Umbilical cord (tissue), 2 donors: ENCODE results near the gene HTRA2. TPM values are rescaled to one million over a fixed set of nuclear protein-coding genes. Genes with fewer than 3 reads are reported as not detected.
"Not testable (repeated sequence)": the region's sequence is repeated elsewhere in the genome, so short reads cannot be mapped to it uniquely, and the experiment has no call there.

Experiments
- DNase-seq: peaks from one replicate; pipeline ENCODE4 v3.0.0-alpha.2; 2015; ENCODE audit warnings: low spot score
- total RNA-seq: library from RNA; depleted of rRNA; stranded (reverse); fragments of >200 nt; gene quantifications from one replicate; pipeline ENCODE4 v1.2.3, GENCODE V29; 2014; ENCODE audit warnings: low replicate concordance; ENCODE audit not compliant: insufficient read depth

Gene HTRA2
- total RNA-seq, 1 donor from 2014 or later = 49.4 TPM

DNA sequence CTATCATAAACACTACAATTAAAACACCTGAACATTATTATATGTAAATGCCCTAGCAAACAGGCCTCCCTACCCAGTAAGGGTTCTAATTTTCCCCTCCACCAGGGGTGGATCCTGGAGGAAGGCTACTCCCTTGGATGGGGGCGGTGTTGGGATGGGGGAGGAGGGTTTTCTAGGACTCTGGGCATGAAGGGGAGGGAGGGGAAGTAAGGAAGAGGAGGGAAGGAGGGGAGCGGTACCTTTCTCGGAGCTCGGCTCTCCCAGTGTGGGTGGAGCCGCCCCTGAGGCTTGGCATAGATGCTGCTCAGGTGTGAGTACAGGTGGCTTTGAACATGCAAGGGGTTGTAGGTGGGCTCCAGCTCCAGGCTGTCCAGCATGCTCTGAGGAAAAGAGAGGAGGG is 30.2 kb downstream of the HTRA2 start:
- no peak for DNase-seq

DNA sequence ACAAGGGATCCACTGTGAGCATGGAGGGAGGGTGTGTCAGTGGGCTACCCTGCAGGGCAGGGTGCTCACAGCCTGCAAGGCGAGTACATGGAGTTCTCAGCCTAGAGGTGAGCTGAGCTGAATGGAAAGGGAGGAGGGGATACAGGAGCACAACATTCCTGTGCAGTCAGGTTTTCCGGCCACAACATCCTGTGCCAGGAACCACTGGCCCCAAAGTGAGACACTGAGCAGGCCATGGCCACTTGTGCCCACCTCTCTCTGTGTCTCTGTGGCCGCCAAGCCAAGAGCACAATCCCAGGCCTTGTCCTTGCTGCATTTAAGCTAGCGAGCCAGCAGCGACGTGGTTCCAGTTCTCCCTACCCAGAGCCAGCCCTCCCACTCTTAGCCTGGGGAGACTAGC is 30.9 kb downstream of the HTRA2 start:
- no peak for DNase-seq

DNA sequence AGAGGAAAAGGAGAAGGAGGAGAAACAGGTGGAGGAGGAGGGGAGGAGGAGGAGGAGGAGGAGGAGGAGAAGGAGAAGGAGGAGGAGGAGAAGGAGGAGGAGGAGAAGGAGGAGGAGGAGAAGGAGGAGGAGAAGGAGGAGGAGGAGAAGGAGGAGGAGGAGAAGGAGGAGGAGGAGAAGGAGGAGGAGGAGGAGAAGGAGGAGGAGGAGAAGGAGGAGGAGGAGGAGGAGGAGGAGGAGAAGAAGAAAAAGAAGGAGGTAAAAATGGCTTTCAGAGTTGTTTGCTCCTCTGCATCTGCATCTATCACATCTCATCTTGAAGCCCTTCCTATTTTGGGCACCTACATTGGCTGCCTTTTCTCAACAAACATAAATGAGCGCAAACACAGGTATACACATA is 31.3 kb downstream of the HTRA2 start:
- DNase-seq = not testable (repeated sequence)

DNA sequence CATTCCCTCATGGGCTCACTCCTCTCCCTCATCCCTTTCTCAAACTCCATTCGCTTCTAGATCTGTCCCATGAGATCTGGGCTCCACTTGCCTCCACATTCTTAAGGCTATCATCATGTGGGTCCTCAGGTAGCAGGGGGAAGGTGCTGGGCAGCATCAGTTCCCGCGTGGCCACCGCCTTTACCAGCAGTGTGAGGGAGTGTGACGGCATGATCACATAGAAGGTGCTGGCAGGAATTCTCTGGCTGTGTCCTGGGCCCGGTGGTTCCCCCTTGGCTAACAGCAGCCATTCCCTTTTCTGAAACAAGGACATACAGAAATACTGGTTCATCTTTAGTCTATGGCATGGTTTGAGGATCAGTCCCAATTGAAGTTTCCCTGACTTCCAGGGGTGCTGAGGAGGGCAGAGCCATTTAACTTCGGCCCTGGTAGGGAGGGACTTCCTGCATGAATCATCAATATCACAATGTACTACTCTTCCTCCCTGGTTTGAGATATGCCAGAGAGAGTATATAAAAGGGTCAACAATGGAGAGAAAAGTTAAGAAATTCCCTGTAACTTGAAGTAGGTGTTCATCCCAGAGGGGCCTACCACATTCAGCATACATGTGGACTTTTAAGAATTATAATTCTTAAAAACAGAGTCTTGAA is 32.5 kb downstream of the HTRA2 start:
- no peak for DNase-seq

DNA sequence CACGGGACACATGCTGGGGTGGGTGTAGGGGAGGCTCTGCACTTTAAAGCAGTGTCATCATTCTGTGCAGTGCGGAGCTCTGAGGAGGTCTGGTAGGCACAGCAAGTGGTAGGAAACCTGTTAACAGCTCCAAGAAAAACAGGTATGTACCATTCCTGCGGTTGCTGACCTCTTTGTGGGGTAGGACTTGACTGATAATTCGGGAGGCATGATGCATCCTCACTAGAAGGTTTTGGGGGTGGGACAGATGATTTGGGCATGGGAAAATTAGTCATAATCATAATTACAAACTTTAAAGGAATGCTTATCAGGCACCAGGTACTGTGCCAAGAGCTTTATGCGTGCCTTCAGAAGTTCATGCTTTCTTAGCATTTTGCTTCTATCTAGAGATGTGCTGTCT is 34.5 kb downstream of the HTRA2 start:
- DNase-seq = no peak

DNA sequence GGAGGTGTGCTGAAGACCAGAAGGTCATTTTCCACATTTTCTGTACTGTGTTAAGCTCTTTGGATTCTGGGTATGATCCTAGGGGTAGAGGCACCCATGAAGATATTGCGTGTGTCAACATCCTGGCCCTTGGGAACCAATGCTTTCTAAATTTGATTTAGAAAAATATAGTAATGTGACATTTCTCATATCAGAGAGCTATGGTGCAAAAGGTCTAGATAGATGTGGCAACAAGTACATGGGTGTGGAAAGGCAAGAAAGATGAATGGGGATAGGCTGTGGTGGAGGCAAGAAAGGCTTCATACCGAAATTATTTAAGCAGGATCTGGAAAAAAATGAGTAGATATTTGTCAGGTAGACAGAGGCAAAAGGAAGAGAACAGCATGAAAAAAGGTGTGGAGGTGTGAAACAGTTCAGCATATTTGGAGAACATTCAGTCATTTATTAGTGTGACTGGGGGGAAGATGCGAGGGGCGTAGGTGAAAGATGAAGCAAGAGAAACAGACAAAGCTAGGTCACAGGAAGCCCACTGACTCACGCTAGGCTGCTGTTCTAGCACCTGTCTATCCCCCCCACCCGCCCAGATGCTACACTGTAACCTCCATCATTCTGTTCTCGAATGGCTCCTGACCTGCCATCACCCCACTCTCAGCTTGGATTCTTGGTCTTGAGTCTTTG is 36.5 kb downstream of the HTRA2 start:
- no peak for DNase-seq

DNA sequence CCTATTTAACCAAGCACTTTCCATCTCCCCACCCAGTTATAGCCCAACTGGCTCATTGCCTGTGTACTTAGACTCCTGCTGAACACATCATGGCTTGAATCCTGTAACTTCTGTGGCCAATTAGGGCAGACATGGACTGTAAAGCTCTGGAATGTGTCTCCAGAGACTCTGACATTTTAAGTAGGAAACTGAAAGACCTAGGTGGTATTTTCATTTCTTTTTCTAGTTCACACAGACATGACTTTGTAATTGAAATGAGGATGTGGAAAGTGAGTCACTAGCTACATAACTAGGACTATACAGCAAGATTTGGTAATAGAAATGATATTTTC is 37.0 kb downstream of the HTRA2 start:
- DNase-seq = peak; percentile 21

DNA sequence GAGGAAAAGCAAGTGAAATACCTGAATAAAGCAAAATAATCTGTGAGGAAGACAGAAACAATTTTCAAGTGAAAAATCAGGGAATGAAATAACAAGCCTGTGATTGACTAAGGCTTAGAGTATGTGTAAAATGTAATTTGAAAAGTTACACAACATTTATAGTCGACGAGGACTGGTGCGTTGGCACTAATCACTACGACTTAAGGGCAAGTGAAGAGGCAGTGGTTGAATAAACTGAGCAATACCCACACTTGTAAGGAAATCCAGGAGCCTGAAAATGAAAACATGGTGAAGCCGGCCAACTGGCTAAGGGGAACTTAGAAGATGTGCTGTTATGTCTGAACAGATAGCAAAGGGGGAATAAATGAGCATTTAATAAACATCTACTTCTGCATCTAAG is 38.1 kb downstream of the HTRA2 start:
- no peak for DNase-seq

DNA sequence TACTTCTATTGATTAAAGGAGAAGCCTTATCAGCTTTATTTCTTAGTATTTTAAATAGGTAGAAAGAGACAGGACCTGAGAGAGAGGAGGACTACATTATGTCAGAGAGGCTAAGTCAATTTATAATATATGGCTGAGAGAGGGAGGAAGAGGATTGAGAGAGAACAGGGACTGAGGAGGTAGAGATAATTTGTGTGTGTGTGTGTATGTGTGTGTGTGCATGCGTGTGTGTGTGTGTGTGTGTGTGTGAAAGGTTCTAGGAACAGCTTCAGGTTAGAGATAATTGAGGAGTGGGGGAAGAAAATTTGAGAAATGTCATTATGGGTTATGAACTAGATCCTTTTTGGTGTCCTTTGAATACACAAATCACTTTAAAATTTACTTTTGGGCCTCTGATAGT is 40.0 kb downstream of the HTRA2 start:
- DNase-seq = no peak

DNA sequence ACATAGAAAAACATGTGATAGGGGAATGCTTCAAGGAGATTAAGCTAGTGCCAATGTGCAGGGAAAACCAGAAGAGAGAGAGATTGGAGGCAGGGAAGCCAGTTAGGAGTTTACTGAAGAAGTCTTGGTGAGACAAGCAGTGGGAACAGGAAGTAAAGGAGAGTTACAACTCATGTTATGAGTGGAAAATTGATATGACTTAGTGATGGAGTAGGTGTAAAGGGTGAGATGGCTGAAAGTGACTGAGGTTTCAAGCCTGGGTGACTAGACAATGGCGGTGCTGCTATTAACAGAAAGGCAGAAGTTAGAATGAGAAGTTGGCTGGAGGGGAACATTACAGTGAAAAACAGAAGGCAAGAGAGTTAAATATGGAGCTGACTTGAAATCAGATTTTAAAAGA is 41.3 kb downstream of the HTRA2 start:
- DNase-seq = no peak

DNA sequence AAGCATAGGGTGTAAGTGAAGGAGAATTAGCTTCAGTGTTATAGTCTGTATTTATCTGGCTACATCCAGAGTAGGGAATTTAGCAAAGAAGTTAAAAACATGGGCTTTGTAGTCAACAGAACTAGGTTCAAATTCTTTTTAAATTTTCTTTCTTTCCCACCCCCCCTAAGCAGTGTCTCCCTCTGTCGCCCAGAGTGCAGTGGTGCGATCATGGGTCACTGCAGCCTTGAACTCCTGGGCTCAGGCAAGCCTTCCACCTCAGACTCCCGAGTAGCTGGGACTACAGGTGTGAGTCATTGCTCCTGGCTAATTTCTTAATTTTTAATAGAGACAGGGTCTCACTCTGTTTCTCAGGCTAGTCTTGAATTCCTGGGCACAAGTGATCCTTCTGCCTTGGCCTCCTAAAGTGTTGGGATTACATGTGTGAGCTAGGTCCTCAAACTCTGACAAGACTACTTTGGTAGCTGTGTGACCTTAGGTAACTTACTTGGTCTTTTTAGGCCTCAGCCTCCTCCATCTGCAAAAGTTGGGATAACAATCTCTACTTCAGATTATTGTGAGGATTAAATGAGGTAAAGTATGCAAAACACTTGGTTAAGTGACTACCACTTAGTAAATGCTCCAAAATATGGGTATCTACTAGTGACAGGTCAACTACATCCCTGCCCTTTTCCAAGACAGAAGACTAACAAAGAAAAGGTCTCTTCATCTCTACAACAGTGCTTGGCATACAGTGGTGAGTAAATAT is 42.6 kb downstream of the HTRA2 start:
- DNase-seq = no peak

DNA sequence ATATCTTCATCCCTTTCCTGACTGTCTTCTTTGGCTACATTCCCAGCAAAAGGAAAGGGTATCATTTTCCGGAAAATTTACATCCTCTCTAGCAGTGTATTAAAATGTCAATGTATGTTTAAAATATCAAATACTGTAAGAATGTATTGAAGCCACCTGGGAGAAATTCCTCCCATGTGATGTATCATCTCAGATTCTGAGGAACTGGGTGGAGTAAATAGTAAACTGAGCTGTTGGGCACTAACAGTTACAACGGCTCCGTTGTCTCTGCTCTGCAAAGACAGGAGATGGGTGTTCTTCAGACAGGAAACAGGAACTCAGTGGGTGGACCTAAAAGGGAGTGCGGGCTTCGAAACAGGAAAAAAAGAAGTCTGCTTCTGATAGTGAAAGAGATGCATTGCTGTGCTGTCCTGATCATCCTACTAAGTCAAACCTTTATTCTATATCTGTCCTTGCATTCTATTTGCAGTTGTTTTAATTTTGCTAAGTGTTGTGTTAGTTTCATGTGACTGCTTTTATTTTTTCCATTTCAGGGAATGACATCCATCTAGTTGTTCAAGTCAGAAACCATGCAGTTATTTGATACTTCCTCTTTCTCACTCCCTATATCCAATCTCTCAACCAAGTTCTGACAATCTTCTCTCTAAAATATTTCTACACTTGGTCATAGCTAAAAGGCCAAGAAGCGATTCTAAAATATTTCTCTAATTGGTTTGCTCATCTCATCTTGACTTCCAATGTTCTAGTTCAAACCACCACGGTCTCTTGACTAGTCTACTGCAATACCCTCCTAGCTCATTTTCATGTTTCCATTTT is 44.2 kb downstream of the HTRA2 start:
- peak; percentile 40 for DNase-seq

DNA sequence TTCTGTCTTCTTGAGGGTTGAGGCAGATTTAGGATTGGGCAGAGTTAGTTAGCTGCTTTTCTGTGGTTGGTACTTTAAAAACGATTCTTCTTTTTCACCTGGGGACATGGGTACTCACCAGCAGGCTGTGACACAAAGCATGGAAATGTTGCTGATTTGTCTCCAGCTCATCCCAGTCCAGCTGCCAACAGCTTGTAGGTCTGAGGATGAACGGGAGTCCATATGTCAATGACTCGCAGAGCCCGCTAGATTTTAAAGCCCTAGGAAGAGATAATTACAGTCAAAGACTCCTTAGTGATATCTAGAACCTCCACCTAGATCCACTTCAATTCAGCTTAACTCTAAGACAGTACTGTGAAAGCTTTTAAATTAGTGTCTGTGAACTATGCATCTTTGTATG is 45.6 kb downstream of the HTRA2 start:
- no peak for DNase-seq

DNA sequence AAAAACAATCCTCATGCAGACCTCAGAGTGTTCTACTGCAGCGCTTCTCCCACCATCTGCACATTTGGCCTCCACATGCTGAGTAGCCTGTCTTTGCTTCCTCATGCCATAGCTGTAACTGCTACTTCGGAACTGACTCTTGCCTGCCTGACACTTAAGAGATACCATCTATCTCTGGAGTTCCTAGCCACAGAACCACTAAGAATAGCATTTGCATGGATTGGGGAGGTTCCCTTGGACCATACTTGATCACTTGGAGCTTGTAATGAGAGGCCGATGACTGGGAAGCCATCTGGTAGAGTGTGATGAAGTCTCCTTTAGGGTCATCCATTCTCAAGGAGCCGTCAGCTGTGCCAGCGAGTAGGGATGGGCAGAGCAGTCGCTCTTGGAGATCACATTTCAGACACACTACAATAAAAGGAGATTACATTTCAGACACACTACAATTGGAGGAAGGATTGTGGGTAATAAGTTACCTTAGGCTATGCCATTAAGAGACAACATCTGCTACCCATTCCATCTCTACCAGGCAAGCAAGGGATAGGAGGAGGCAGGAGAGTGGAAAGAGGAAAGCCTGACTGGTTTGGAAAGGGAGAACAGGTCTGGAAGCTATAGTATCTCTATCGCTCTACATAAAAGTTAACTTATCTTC is 46.6 kb downstream of the HTRA2 start:
- no peak for DNase-seq

DNA sequence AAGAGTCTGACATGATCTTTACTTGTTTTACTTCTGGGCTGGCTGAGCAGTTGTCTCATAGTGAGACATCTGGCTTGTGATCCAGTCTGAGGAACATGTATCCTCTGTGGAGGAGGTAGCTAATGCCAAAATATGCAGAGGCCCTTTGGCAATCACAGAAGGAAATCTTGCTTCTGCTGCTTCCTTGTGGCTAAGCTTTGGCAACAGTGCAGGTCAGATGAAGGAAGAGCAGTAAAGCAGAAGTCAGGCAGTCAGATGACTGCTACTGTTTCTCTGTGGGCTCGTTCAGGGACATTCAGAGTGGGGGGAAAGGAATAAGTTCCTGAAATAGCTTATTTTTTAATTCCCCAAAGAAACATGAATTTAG is 47.1 kb downstream of the HTRA2 start:
- DNase-seq = peak; percentile 84

DNA sequence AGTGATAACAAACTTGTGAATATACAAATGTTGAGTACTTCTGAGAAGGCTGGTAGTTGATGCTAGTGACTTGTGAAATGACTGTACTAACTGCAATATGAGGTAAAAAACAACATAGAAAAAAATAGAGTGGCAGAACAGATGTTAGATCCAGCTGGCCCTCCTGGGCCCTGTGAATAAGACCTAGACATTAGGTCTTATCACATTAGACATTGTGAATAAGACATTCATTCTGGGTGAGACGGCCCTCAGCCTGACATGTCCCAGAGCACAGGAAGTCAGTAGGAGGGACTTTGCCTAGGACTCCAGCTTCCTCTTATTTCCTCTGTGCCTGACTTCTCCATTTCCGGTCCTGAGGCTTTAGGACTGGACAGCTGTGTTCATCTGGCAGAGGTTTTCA is 47.7 kb downstream of the HTRA2 start:
- peak; percentile 83 for DNase-seq

DNA sequence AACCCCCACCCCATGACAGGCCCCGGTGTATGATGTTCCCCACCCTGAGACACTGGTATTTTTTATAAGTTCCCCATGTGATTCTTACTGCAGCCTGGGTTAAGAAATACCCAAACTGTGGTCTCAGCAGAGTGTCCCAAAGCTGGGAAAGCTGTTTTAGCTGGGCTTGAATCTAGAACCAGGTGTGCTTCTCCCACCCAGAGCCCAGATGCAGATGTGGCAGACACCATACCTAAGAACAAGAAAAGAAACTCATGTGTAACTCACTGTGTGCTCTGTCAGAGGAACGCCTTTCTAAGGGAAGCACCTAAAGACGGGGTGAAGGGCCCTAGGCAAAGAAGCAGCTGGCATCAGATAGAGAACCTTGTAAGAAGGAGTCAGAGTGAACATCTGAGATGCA is 48.7 kb downstream of the HTRA2 start:
- no peak for DNase-seq

DNA sequence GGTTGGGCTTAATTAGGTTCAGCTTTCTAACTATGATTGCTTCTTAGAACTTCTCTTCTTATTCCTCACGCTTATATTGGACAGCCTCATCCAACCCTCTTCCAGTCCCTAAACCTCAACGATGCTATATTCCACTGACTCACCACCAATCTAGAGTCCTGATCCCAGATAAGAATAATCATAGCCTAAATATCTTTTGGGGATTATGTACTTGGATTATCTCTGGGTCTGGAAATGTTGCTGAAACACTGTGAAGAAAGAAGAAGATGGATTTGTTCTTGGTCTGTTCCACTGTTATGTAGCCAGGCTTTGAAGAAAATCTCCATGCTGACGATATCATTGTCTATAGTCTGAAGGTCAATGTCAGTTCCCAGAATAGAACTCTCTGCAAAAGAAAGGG is 51.7 kb downstream of the HTRA2 start:
- peak; percentile 89 for DNase-seq

DNA sequence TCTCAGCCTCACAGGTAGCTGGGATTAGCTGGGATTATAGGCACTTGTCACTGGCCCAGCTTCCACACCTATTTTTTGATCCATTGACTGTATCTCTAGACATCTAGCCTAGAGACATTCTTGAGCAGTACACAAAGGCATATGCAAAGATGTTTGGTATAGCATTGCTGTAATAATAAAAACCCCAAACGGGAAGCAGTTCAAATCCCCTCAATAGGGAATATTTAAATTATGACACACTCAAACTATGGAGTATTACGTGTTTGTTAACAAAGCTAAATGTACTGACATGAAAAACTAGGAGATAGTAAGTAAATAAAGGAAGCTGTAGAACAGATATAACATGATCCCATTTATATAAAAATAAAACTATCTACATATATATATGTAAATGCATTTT is 52.5 kb downstream of the HTRA2 start:
- no peak for DNase-seq
